Keratinocyte (primary cell): ENCODE data around the gene HIVEP2. TPM values are rescaled to one million over a fixed set of nuclear protein-coding genes. Genes with fewer than 3 reads are reported as not detected.

Source experiments
- DNase-seq: peaks from one replicate; pipeline ENCODE4 v3.0.0-alpha.2; 2011; ENCODE audit warnings: low read depth, missing footprints, low spot score
- FAIRE-seq: peaks from 2 replicates; lab custom pipeline; 2011; peaks lifted over from hg19 to GRCh38; lab: Jason Lieb, UNC
- H2AFZ ChIP-seq: 2 replicates; pipeline ENCODE4 v1.6.0; 2012; ENCODE audit warnings: low read length, control low read depth, inconsistent platforms; ENCODE audit not compliant: control insufficient read depth
- H3K27ac ChIP-seq: 2 replicates; pipeline ENCODE4 v1.5.1; 2011; ENCODE audit warnings: low read length; ENCODE audit not compliant: control insufficient read depth, insufficient read depth
- H3K27me3 ChIP-seq: 3 replicates; pipeline ENCODE4 v1.6.0; 2011; ENCODE audit warnings: low read length; ENCODE audit not compliant: control insufficient read depth, insufficient read depth; ENCODE audit errors: extremely low read depth
- H3K36me3 ChIP-seq, 2 experiments: 2 replicates in 1 of 2; 3 replicates in 1 of 2; pipeline ENCODE4 v1.5.1; 2011; ENCODE audit warnings: low read length in 2 of 2, mild to moderate bottlenecking in 1 of 2; ENCODE audit not compliant: control insufficient read depth in 2 of 2, insufficient read depth in 2 of 2; ENCODE audit errors: extremely low read depth in 1 of 2
- H3K4me1 ChIP-seq: 3 replicates; pipeline ENCODE4 v1.5.1; 2011; ENCODE audit warnings: low read length; ENCODE audit not compliant: control insufficient read depth, insufficient read depth; ENCODE audit errors: extremely low read depth
- H3K4me2 ChIP-seq: 3 replicates; pipeline ENCODE4 v1.6.0; 2011; ENCODE audit warnings: low read depth, low read length; ENCODE audit not compliant: control insufficient read depth, insufficient read depth; ENCODE audit errors: extremely low read depth
- H3K4me3 ChIP-seq, 3 experiments: fragments of 200-600 bp in 1 of 3; sonication (generic) in 1 of 3; 2 replicates in 2 of 3; 3 replicates in 1 of 3; pipeline ENCODE4 v1.5.1; 2011 to 2016; ENCODE audit warnings: low read length in 3 of 3, mild to moderate bottlenecking in 3 of 3, control low read depth in 2 of 3, inconsistent platforms in 1 of 3, low read depth in 1 of 3, mixed read lengths in 1 of 3, mixed run types in 1 of 3, moderate library complexity in 1 of 3; ENCODE audit not compliant: control insufficient read depth in 2 of 3, insufficient read depth in 2 of 3; ENCODE audit errors: extremely low read depth in 1 of 3
- H3K79me2 ChIP-seq: 2 replicates; pipeline ENCODE4 v1.6.0; 2012; ENCODE audit warnings: low read length; ENCODE audit not compliant: control insufficient read depth, insufficient read depth
- H3K9ac ChIP-seq: 3 replicates; pipeline ENCODE4 v1.6.0; 2011; ENCODE audit warnings: low read length; ENCODE audit not compliant: control insufficient read depth, insufficient read depth; ENCODE audit errors: extremely low read depth
- H3K9me1 ChIP-seq: 3 replicates; pipeline ENCODE4 v1.6.0; 2011; ENCODE audit warnings: low read length; ENCODE audit not compliant: control insufficient read depth, insufficient read depth; ENCODE audit errors: extremely low read depth
- H3K9me3 ChIP-seq: 2 replicates; pipeline ENCODE4 v1.5.1; 2012; ENCODE audit warnings: low read depth, low read length; ENCODE audit not compliant: control insufficient read depth
- H4K20me1 ChIP-seq: 3 replicates; pipeline ENCODE4 v1.6.0; 2011; ENCODE audit warnings: low read length; ENCODE audit not compliant: control insufficient read depth, insufficient read depth; ENCODE audit errors: extremely low read depth
- CTCF ChIP-seq, 3 experiments: IDR thresholded peaks in 1 of 3; conservative IDR thresholded peaks in 1 of 3; optimal IDR thresholded peaks in 1 of 3; 2 replicates in 2 of 3; 3 replicates in 1 of 3; pipeline versions ENCODE3 to v1.5.1; 2011; ENCODE audit warnings: low read length in 3 of 3, mild to moderate bottlenecking in 3 of 3, moderate library complexity in 2 of 3, control low read depth in 1 of 3, inconsistent platforms in 1 of 3; ENCODE audit not compliant: insufficient read depth in 2 of 3; ENCODE audit errors: extremely low read depth in 1 of 3
- EZH2 ChIP-seq: IDR thresholded peaks from one replicate; pipeline ENCODE4 v1.6.1; 2012; ENCODE audit warnings: inconsistent platforms, mild to moderate bottlenecking, low read length, moderate library complexity
- dilution Hi-C: fragments of 300-500 bp; cut with MboI; formaldehyde crosslinking; loops from one replicate; pipeline ENCODE4 v1.7.0; 2020; ENCODE audit warnings: low sequenced_read_pairs; ENCODE audit not compliant: extremely low pct_ligation_motif_present
- polyA plus RNA-seq, 5 experiments: library from polyadenylated mRNA; depleted of rRNA in 3 of 5; stranded (reverse) in 3 of 5; stranded (forward) in 1 of 5; unstranded in 1 of 5; fragments of >200 nt; gene quantifications; 1 replicate in 1 of 5; 2 replicates in 3 of 5; 3 replicates in 1 of 5; pipeline versions ENCODE4 v1.2.1 to v1.2.3, GENCODE V29; 2011 to 2012; ENCODE audit warnings: missing spikeins in 2 of 5, low read depth in 1 of 5, low replicate concordance in 1 of 5

HIVEP2 gene
- polyA plus RNA-seq, 1 donor (not counting 4 experiments of a cell fraction or from before 2014, with no cell fraction given), result 8.9 TPM

GRCh38 chr6:142702501-142703460 lies 242.2 kb downstream of the HIVEP2 start:
- Histone ChIP-seq H3K4me1 (peaks cover 12% of the 10 kb centered on the region), H3K9me3 (no peaks in the 10 kb centered on the region), H3K27me3 (no peaks in the 10 kb centered on the region), H3K9me1 (no peaks in the 10 kb centered on the region), H3K36me3 (no peaks in the 10 kb centered on the region), H4K20me1 (no peaks in the 10 kb centered on the region), H3K27ac (peak overlapping the region; percentile 33), H3K9ac (peak overlapping the region; percentile 30), H2AFZ (peak overlapping the region; percentile 78), H3K4me3 (peak overlapping the region in 1 of 3 experiments; percentile 13), H3K79me2 (no peaks in the 10 kb centered on the region), H3K4me2 (peak overlapping the region; percentile 59)
- DNase-seq, result no peak
- TF ChIP-seq EZH2 (no peak), CTCF (optimal IDR thresholded peaks at IDR 0.05 in 1 of 3, IDR thresholded peaks at IDR 0.05 in 1 of 3, conservative IDR thresholded peaks at IDR 0.05 in 1 of 3; ENCODE audit: extremely low read depth in 1 of 3, insufficient read depth in 2 of 3, low read length in 3 of 3) (no peak)
- dilution Hi-C loops, result no loop called here
- FAIRE-seq, result peak; percentile 74

Other genes starting within 250 kb of the HIVEP2 start
- gene AIG1, start 115.7 kb upstream of the HIVEP2 start, polyA plus RNA-seq, result 73.1 to 78.0 TPM (median 77.1 TPM) in 3 replicates